NT2/D1 (cell line): Measurements from ENCODE around the gene MYOC.

Source experiments
- SUZ12 ChIP-seq: IDR thresholded peaks from 2 replicates; pipeline ENCODE4 v1.6.1; 2011; ENCODE audit not compliant: insufficient read length, insufficient read depth; ENCODE audit errors: extremely low read depth
- YY1 ChIP-seq: IDR thresholded peaks from 2 replicates; pipeline ENCODE4 v1.6.1; 2011; ENCODE audit not compliant: insufficient read length, insufficient read depth
- ZNF274 ChIP-seq: IDR thresholded peaks from 2 replicates; pipeline ENCODE4 v1.6.1; 2011; ENCODE audit warnings: mild to moderate bottlenecking, low read depth, low read length

DNA sequence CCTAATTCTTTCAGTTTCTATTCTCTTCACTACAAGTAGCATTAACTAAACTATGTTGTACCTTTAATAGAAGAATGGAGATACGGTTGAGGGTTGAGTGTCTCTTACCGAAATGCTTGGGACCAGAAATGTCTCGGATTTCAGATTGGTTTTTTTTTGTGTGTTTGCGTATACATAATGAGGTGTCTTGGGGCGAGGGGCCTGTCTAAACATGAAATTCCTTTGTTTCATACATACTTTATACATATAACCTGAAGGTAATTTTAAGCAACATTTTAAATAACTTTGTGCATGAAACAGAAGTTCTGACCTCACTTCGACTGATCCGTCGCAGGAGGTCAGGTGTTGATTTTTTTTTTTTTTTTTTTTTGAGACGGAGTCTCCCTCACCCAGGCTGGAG lies 66.8 kb downstream of the MYOC start:
- TF ChIP-seq ZNF274 (no peak), YY1 (no peak), SUZ12 (no peak)
